CD4-positive, alpha-beta T cell treated with Interleukin-17A for 4 hours (primary cell): ENCODE data around the gene DST.

Experiments used
- DNase-seq: peaks from one replicate; pipeline ENCODE4 v3.0.0-alpha.2; 2020; ENCODE audit warnings: mixed read lengths

Gene DST

GRCh38 chr6:56642366-56643261, at the start of gene DST:
TSS of gene DST (minus strand) at chr6:56642889.
- DNase-seq: no peak

GRCh38 chr6:56691814-56692213, 49.1 kb upstream of the DST start:
- DNase-seq: no peak

- DNase-seq: no peak
These were observed 48.6 kb upstream of the DST start for GRCh38 chr6:56691286-56691595.

GRCh38 chr6:56690519-56691285, 48.0 kb upstream of the DST start:
- DNase-seq: no peak

- DNase-seq: no peak
These were observed 47.0 kb upstream of the DST start for GRCh38 chr6:56689663-56690062.

- DNase-seq: no peak
These were observed 46.4 kb upstream of the DST start for GRCh38 chr6:56689114-56689513.

GRCh38 chr6:56688521-56688920, 45.8 kb upstream of the DST start:
- DNase-seq: no peak

- no peak for DNase-seq
These were observed 44.9 kb upstream of the DST start for GRCh38 chr6:56687551-56687950.

GRCh38 chr6:56686429-56686828, 43.7 kb upstream of the DST start:
- no peak for DNase-seq

- no peak for DNase-seq
These were observed 43.3 kb upstream of the DST start for GRCh38 chr6:56685994-56686393.

- no peak for DNase-seq
These were observed 42.5 kb upstream of the DST start for GRCh38 chr6:56685102-56685733.

- no peak for DNase-seq
These were observed 41.8 kb upstream of the DST start for GRCh38 chr6:56684342-56685101.

GRCh38 chr6:56683882-56684281, 41.2 kb upstream of the DST start:
- DNase-seq: no peak

- no peak for DNase-seq
These were observed 39.9 kb upstream of the DST start for GRCh38 chr6:56682635-56683034.

GRCh38 chr6:56677559-56677958, 34.9 kb upstream of the DST start:
- DNase-seq: no peak

GRCh38 chr6:56671651-56672461, 29.2 kb upstream of the DST start:
- DNase-seq: no peak

- DNase-seq: no peak
These were observed 28.5 kb upstream of the DST start for GRCh38 chr6:56671160-56671559.

- no peak for DNase-seq
These were observed 26.4 kb upstream of the DST start for GRCh38 chr6:56669041-56669440.

GRCh38 chr6:56668158-56668557, 25.5 kb upstream of the DST start:
- DNase-seq: no peak

- DNase-seq: no peak
These were observed 24.6 kb upstream of the DST start for GRCh38 chr6:56667336-56667735.

- DNase-seq: no peak
These were observed 21.3 kb upstream of the DST start for GRCh38 chr6:56664029-56664428.

- DNase-seq: no peak
These were observed 20.7 kb upstream of the DST start for GRCh38 chr6:56663344-56663743.
